Ishikawa (cell line): ENCODE results near the gene KIAA0319L.

Experiments
- CREB1 ChIP-seq: IDR thresholded peaks from 2 replicates; pipeline ENCODE4 v1.6.1; 2012; ENCODE audit warnings: low read depth
- EGR1 ChIP-seq: IDR thresholded peaks from 2 replicates; pipeline ENCODE4 v1.6.1; 2012
- EP300 ChIP-seq: IDR thresholded peaks from 2 replicates; pipeline ENCODE4 v1.6.1; 2012; ENCODE audit warnings: borderline replicate concordance
- MAX ChIP-seq: IDR thresholded peaks from 2 replicates; pipeline ENCODE4 v1.6.1; 2012
- NFIC ChIP-seq: IDR thresholded peaks from 2 replicates; pipeline ENCODE4 v1.6.1; 2012
- RAD21 ChIP-seq: IDR thresholded peaks from 2 replicates; pipeline ENCODE4 v1.6.1; 2012; ENCODE audit warnings: low read depth
- TAF1 ChIP-seq: IDR thresholded peaks from 2 replicates; pipeline ENCODE4 v1.6.1; 2012; ENCODE audit warnings: low read depth, mild to moderate bottlenecking
- TEAD4 ChIP-seq: IDR thresholded peaks from 2 replicates; pipeline ENCODE4 v1.6.1; 2012
- YY1 ChIP-seq: IDR thresholded peaks from 2 replicates; pipeline ENCODE4 v1.6.1; 2012; ENCODE audit warnings: low read depth
- ZBTB7A ChIP-seq: IDR thresholded peaks from 2 replicates; pipeline ENCODE4 v1.6.1; 2012; ENCODE audit warnings: low read depth
- TF ChIP-seq, protein P1 (sequence below): IDR thresholded peaks from 2 replicates; pipeline ENCODE4 v1.6.1; 2012

- TF ChIP-seq, protein P1, sequence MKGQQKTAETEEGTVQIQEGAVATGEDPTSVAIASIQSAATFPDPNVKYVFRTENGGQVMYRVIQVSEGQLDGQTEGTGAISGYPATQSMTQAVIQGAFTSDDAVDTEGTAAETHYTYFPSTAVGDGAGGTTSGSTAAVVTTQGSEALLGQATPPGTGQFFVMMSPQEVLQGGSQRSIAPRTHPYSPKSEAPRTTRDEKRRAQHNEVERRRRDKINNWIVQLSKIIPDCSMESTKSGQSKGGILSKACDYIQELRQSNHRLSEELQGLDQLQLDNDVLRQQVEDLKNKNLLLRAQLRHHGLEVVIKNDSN: no peak
- TF ChIP-seq EP300: no peak
- no peak for TF ChIP-seq MAX
- TF ChIP-seq CREB1: no peak
- TF ChIP-seq NFIC: no peak
- no peak for TF ChIP-seq RAD21
- no peak for TF ChIP-seq YY1
- TF ChIP-seq TAF1: no peak
- TF ChIP-seq EGR1: no peak
- TF ChIP-seq TEAD4: no peak
- TF ChIP-seq ZBTB7A: no peak
Observed at GRCh38 chr1:35509558-35509957, 47.6 kb downstream of the KIAA0319L start.
